Adrenal gland (tissue), 12 donors: ENCODE results near the gene ADGRA1. TPM values are rescaled to one million over a fixed set of nuclear protein-coding genes. Genes with fewer than 3 reads are reported as not detected.
"Not testable (repeated sequence)": the region's sequence is repeated elsewhere in the genome, so short reads cannot be mapped to it uniquely, and the experiment has no call there.

ENCODE experiments used
- DNase-seq, 7 donors: peaks; one replicate each; pipeline ENCODE4 v3.0.0-alpha.2; 2019 to 2020
- H3K27ac ChIP-seq, 5 donors: fragments of 200-600 bp; sonication (generic) in 4 of 5; 1 replicate in 3 of 5; 2 replicates in 2 of 5; pipeline versions ENCODE4 v1.5.1 to v1.8.0; 2016 to 2020; ENCODE audit warnings: mild to moderate bottlenecking in 1 of 5
- H3K27me3 ChIP-seq: fragments of 200-600 bp; 2 replicates; pipeline ENCODE4 v1.8.0; 2021
- H3K36me3 ChIP-seq, 2 donors: fragments of 200-600 bp; replicated peaks in 1 of 2; 1 replicate in 1 of 2; 2 replicates in 1 of 2; pipeline versions ENCODE4 v1.5.1 to v1.8.0; 2018 to 2022
- H3K4me1 ChIP-seq, 2 donors: fragments of 200-600 bp; replicated peaks in 1 of 2; 1 replicate in 1 of 2; 2 replicates in 1 of 2; pipeline versions ENCODE4 v1.5.1 to v1.8.0; 2018 to 2021
- H3K4me3 ChIP-seq, 4 donors: fragments of 200-600 bp; sonication (generic) in 3 of 4; one replicate each; pipeline ENCODE4 v1.5.1; 2016 to 2018
- H3K9me3 ChIP-seq, 3 donors: fragments of 200-600 bp; sonication (generic) in 1 of 3; replicated peaks in 1 of 3; 1 replicate in 2 of 3; 2 replicates in 1 of 3; pipeline versions ENCODE4 v1.5.1 to v1.8.0; 2016 to 2021
- CTCF ChIP-seq, 6 experiments: fragments of 450-650 bp in 4 of 6; fragments of 200-600 bp in 2 of 6; sonication (generic) in 1 of 6; IDR thresholded peaks; 1 replicate in 5 of 6; 2 replicates in 1 of 6; pipeline versions ENCODE4 v1.5.1 to v1.8.0; 2016 to 2021; ENCODE audit warnings: antibody characterized with exemption in 6 of 6, mild to moderate bottlenecking in 2 of 6, moderate library complexity in 1 of 6
- POLR2A ChIP-seq, 2 donors: fragments of 450-650 bp; IDR thresholded peaks; one replicate each; pipeline ENCODE4 v1.6.1; 2017; ENCODE audit warnings: antibody characterized with exemption in 2 of 2, mild to moderate bottlenecking in 2 of 2, moderate library complexity in 1 of 2
- WGBS, 4 donors: extraction: QIAGEN DNeasy Blood & Tissue Kit in 2 of 4; methylation state at CpG; one replicate each; pipeline versions ENCODE4 v1.1.5 to v1.1.7; 2013 to 2017; 5-methylcytosine and 5-hydroxymethylcytosine counted together
- intact Hi-C, 2 donors: fragments of 100-400 bp; cut with DNase I; formaldehyde crosslinking; loops; one replicate each; pipeline versions ENCODE4 v1.14.1 to v1.15.0; 2022 to 2023
- polyA plus RNA-seq, 3 donors: library from polyadenylated mRNA; stranded (reverse); fragments of 200-250 nt in 2 of 3; fragments of 350-450 nt in 1 of 3; fragmentation: Illumina TruSeq in 1 of 3; extraction: RNeasy Lipid Tissue Mini Kit (QIAGEN cat#74804) in 1 of 3; gene quantifications; one replicate each; pipeline ENCODE4 v1.2.3, GENCODE V29; 2013 to 2014
- total RNA-seq, 9 donors: library from RNA; depleted of rRNA in 4 of 9; stranded (reverse); fragments of >200 nt in 4 of 9; fragments of 120-200 nt in 1 of 9; fragmentation: NEBNext Ultra II Directional in 1 of 9; extraction: Animal tissue kit (Norgen Biotek cat#: 25700) in 1 of 9; gene quantifications; one replicate each; pipeline versions ENCODE4 v1.1.0 to v1.2.4, GENCODE V29; 2013 to 2023
- donor health status: healthy with polysubstance abuse.
- donor health status: Bipolar disorder and iron deficiency.
- donor health status: DM: yes; HTN: yes; CAD: no.
- donor health status: DM: no; HTN: no; CAD: no.
- donor health status: DM: no; HTN: no; CAD: no.
- donor health status: DM: yes; HTN: yes; CAD: no.

Gene ADGRA1
- total and polyA plus RNA-seq, 12 donors = 0.06 to 8.2 (median 2.7) TPM; not detected in 2

- intact Hi-C loops = no loop called here
- Histone ChIP-seq H3K9me3 (peaks cover 0 to 13% (median 0%) of the 10 kb centered on the region in 3 donors), H3K36me3 (no peaks in the 10 kb centered on the region), H3K4me1 (no peaks in the 10 kb centered on the region), H3K27me3 (no peaks in the 10 kb centered on the region), H3K4me3 (no peak overlapping the region), H3K27ac (no peak overlapping the region)
- 45 to 77% (median 60%) methylated on average over 6 to 13 of the region's 13 CpGs for WGBS, 4 donors
- peak in 1 of 7 donors; percentile 81 for DNase-seq
- no peak for TF ChIP-seq POLR2A (IDR thresholded peaks at IDR 0.05)
- no peak for TF ChIP-seq CTCF (IDR thresholded peaks at IDR 0.05)
Measured at GRCh38 chr10:133110133-133110532, 22.4 kb downstream of the ADGRA1 start.

- DNase-seq = no peak
- WGBS, 4 donors = 62 to 66% (median 62%) methylated on average over 3 to 6 of the region's 6 CpGs
- Histone ChIP-seq H3K27me3 (no peaks in the 10 kb centered on the region), H3K4me3 (no peak overlapping the region), H3K27ac (no peak overlapping the region), H3K9me3 (peaks cover 0 to 13% (median 0%) of the 10 kb centered on the region in 3 donors), H3K36me3 (no peaks in the 10 kb centered on the region), H3K4me1 (no peaks in the 10 kb centered on the region)
- intact Hi-C loops = no loop called here
- no peak for TF ChIP-seq CTCF (IDR thresholded peaks at IDR 0.05)
- no peak for TF ChIP-seq POLR2A (IDR thresholded peaks at IDR 0.05)
Measured at GRCh38 chr10:133110609-133111275, 23.0 kb downstream of the ADGRA1 start.

GRCh38 chr10:133111640-133112039, 23.9 kb downstream of the ADGRA1 start:
- H3K27me3 ChIP-seq, H3K36me3 ChIP-seq, H3K4me1 ChIP-seq, H3K4me3 ChIP-seq, intact Hi-C loops, H3K27ac ChIP-seq: not testable (repeated sequence)
- 16 to 40% (median 22%) methylated on average over 3 to 5 of the region's 7 CpGs for WGBS, 4 donors
- peaks cover 0 to 13% (median 0%) of the 10 kb centered on the region in 3 donors for H3K9me3 ChIP-seq
- DNase-seq = peak in 1 of 7 donors; percentile 19

- peaks cover 0 to 4% of the 10 kb centered on the region in 2 donors for H3K4me1 ChIP-seq
- H3K9me3 ChIP-seq = no peaks in the 10 kb centered on the region
- H3K36me3 ChIP-seq = no peaks in the 10 kb centered on the region
- 89 to 94% (median 90%) methylated on average over 11 to 31 of the region's 31 CpGs for WGBS, 4 donors
- H3K27me3 ChIP-seq = no peaks in the 10 kb centered on the region
- intact Hi-C loops = no loop called here
- no peak overlapping the region for H3K27ac ChIP-seq
- no peak for DNase-seq
- H3K4me3 ChIP-seq = no peak overlapping the region
- TF ChIP-seq POLR2A (IDR thresholded peaks at IDR 0.05) (no peak), CTCF (IDR thresholded peaks at IDR 0.05) (no peak)
Measured at GRCh38 chr10:133113146-133113830, 25.6 kb downstream of the ADGRA1 start.
